Activated B cell treated with CpG ODN at 0.5 μM for 24 hours (primary cell): ENCODE results near the gene CD244. TPM values are rescaled to one million over a fixed set of nuclear protein-coding genes. Genes with fewer than 3 reads are reported as not detected.

Source experiments
- ATAC-seq: fragments of 200-7000 bp; cut with Tn5 transposase; one replicate; pipeline ENCODE4 v1.10.0; 2021; ENCODE audit warnings: low read depth, mild to moderate bottlenecking, moderate library complexity
- CTCF ChIA-PET: fragments of 350-600 bp; sonication (Branson Sonifier 250); formaldehyde crosslinking; loops from one replicate; lab custom pipeline; 2021; ENCODE audit warnings: antibody characterized with exemption; lab: Charles Lee
- POLR2A ChIA-PET: fragments of 350-600 bp; sonication (Branson Sonifier 250); formaldehyde crosslinking; loops from one replicate; lab custom pipeline; 2021; ENCODE audit warnings: antibody characterized with exemption; lab: Charles Lee
- DNase-seq: peaks from one replicate; pipeline ENCODE4 v3.0.0; 2022
- H3K27ac Mint-ChIP-seq: one replicate; pipeline ENCODE4 v1.8.0; 2020; ENCODE audit warnings: mixed read lengths
- H3K27me3 Mint-ChIP-seq: one replicate; pipeline ENCODE4 v1.8.0; 2021; ENCODE audit warnings: mixed read lengths
- H3K36me3 Mint-ChIP-seq: one replicate; pipeline ENCODE4 v1.8.0; 2021; ENCODE audit warnings: low read depth, mixed read lengths
- H3K4me1 Mint-ChIP-seq: one replicate; pipeline ENCODE4 v1.8.0; 2021; ENCODE audit warnings: mixed read lengths
- H3K4me3 Mint-ChIP-seq: one replicate; pipeline ENCODE4 v1.8.0; 2020; ENCODE audit warnings: mild to moderate bottlenecking, mixed read lengths
- H3K9me3 Mint-ChIP-seq: one replicate; pipeline ENCODE4 v1.8.0; 2020; ENCODE audit warnings: mixed read lengths
- CTCF ChIP-seq: fragments of 200-600 bp; IDR thresholded peaks from one replicate; pipeline ENCODE4 v1.8.0; 2022; ENCODE audit warnings: antibody characterized with exemption, mild to moderate bottlenecking
- intact Hi-C: fragments of 100-400 bp; cut with micrococcal nuclease; formaldehyde crosslinking; loops from one replicate; pipeline ENCODE4 v1.15.1; 2024
- total RNA-seq: library from RNA; stranded (reverse); gene quantifications from 2 replicates; pipeline ENCODE4 v1.2.3, GENCODE V29; 2022

CD244 gene
- total RNA-seq, 1 donor from 2014 or later: not detected

GRCh38 chr1:160808289-160808688, 54.4 kb downstream of the CD244 start:
- Mint-ChIP-seq H3K27me3 (no peaks in the 10 kb centered on the region), H3K9me3 (peaks cover 18% of the 10 kb centered on the region), H3K27ac (no peak overlapping the region), H3K36me3 (peaks cover 93% of the 10 kb centered on the region), H3K4me3 (no peak overlapping the region), H3K4me1 (peaks cover 63% of the 10 kb centered on the region)
- TF ChIP-seq CTCF: no peak
- intact Hi-C loops: no loop called here
- CTCF ChIA-PET: interaction anchor here (1.0 to 1.2 kb wide), 2 partner anchors 9 to 23 kb away, joined by 4 read pairs; no protein-coding TSS in a partner anchor
- ATAC-seq: no peak
- no peak for DNase-seq
- POLR2A ChIA-PET: interaction anchor here (0.8 to 1.1 kb wide), 2 partner anchors 26 to 182 kb away, joined by 3 to 5 read pairs; no protein-coding TSS in a partner anchor

GRCh38 chr1:160807738-160808137, 54.9 kb downstream of the CD244 start:
- ATAC-seq: no peak

GRCh38 chr1:160807247-160807646, 55.4 kb downstream of the CD244 start:
- peaks cover 18% of the 10 kb centered on the region for H3K9me3 Mint-ChIP-seq
- DNase-seq (no peak), ATAC-seq (no peak)
- no peak overlapping the region for H3K4me3 Mint-ChIP-seq
- CTCF ChIA-PET: interaction anchor here (0.7 to 3.1 kb wide), 6 partner anchors 8 to 103 kb away, joined by 3 to 16 read pairs (median 4); no protein-coding TSS in a partner anchor
- H3K36me3 Mint-ChIP-seq: peaks cover 92% of the 10 kb centered on the region
- no peak for TF ChIP-seq CTCF
- intact Hi-C loops: no loop called here
- POLR2A ChIA-PET: interaction anchor here (0.7 to 1.6 kb wide), 3 partner anchors 10 to 30 kb away, joined by 3 to 5 read pairs (median 4); no protein-coding TSS in a partner anchor
- peaks cover 66% of the 10 kb centered on the region for H3K4me1 Mint-ChIP-seq
- H3K27me3 Mint-ChIP-seq: no peaks in the 10 kb centered on the region
- no peak overlapping the region for H3K27ac Mint-ChIP-seq

More at GRCh38 chr1:160807738-160808137, 54.9 kb downstream of the CD244 start:
- H3K4me1 Mint-ChIP-seq: peaks cover 64% of the 10 kb centered on the region
- no peak for DNase-seq
- H3K36me3 Mint-ChIP-seq: peaks cover 92% of the 10 kb centered on the region
- POLR2A ChIA-PET: interaction anchor here (0.5 to 1.1 kb wide), 3 partner anchors 26 to 187 kb away, joined by 3 to 5 read pairs (median 3); no protein-coding TSS in a partner anchor
- no peak for TF ChIP-seq CTCF
- no peak overlapping the region for H3K4me3 Mint-ChIP-seq
- CTCF ChIA-PET: interaction anchor here (1.0 to 1.2 kb wide), 2 partner anchors 9 to 24 kb away, joined by 4 read pairs; no protein-coding TSS in a partner anchor
- no peak overlapping the region for H3K27ac Mint-ChIP-seq
- H3K27me3 Mint-ChIP-seq: no peaks in the 10 kb centered on the region
- H3K9me3 Mint-ChIP-seq: peaks cover 18% of the 10 kb centered on the region
- intact Hi-C loops: no loop called here

GRCh38 chr1:160806784-160807183, 55.9 kb downstream of the CD244 start:
- peaks cover 89% of the 10 kb centered on the region for H3K36me3 Mint-ChIP-seq
- H3K27ac Mint-ChIP-seq: no peak overlapping the region
- H3K4me3 Mint-ChIP-seq: no peak overlapping the region
- peaks cover 62% of the 10 kb centered on the region for H3K4me1 Mint-ChIP-seq
- ChIA-PET POLR2A (interaction anchor here (0.7 to 1.6 kb wide), 3 partner anchors 9 to 29 kb away, joined by 3 to 5 read pairs (median 4); no protein-coding TSS in a partner anchor), CTCF (interaction anchor here (0.7 to 3.1 kb wide), 4 partner anchors 25 to 102 kb away, joined by 3 to 16 read pairs (median 4); no protein-coding TSS in a partner anchor)
- no peak for DNase-seq
- intact Hi-C loops: no loop called here
- no peak for TF ChIP-seq CTCF
- no peaks in the 10 kb centered on the region for H3K27me3 Mint-ChIP-seq
- ATAC-seq: no peak
- H3K9me3 Mint-ChIP-seq: peaks cover 18% of the 10 kb centered on the region

GRCh38 chr1:160806109-160806665, 56.5 kb downstream of the CD244 start:
- ATAC-seq (no peak), DNase-seq (no peak)
- H3K36me3 Mint-ChIP-seq: peaks cover 89% of the 10 kb centered on the region
- H3K4me1 Mint-ChIP-seq: peaks cover 66% of the 10 kb centered on the region
- no peak overlapping the region for H3K4me3 Mint-ChIP-seq
- no peaks in the 10 kb centered on the region for H3K27me3 Mint-ChIP-seq
- ChIA-PET CTCF (interaction anchor here (0.7 to 3.1 kb wide), 5 partner anchors 16 to 102 kb away, joined by 3 to 16 read pairs (median 4); no protein-coding TSS in a partner anchor), POLR2A (interaction anchor here (1.4 to 1.6 kb wide), 3 partner anchors 10 to 29 kb away, joined by 4 to 5 read pairs (median 4); partner anchors contain the start of gene LY9)
- peaks cover 18% of the 10 kb centered on the region for H3K9me3 Mint-ChIP-seq
- intact Hi-C loops: no loop called here
- no peak for TF ChIP-seq CTCF
- no peak overlapping the region for H3K27ac Mint-ChIP-seq
